GM21619 (cell line): ENCODE measurements around the gene KLHL28.

Experiments
- ATAC-seq: cut with Tn5 transposase; IDR thresholded peaks from one replicate; pipeline ENCODE4 v1.9.1; 2021; ENCODE audit not compliant: unreplicated experiment

Gene KLHL28

GRCh38 chr14:44960646-44961045, 1.1 kb downstream of the KLHL28 start:
- ATAC-seq = no peak

DNA sequence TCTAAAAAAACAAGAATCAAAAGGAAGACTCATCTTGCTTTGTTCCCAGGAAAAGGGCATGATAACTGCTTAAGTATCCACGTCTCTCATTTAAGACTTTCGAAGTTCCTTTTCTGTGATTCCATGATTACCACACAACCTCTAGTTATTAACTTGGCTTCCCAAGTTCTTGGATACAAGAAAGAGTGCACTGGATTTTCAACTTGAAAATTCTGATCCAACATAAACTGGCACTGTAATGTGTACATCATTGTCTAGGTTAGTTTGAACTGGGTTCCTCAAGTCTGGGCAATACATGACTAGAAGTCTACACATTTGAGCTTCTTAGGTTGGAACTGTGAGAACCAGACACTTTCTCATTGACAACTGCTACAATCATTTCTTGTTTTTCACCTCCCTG, 1.6 kb downstream of the KLHL28 start:
- no peak for ATAC-seq

GRCh38 chr14:44959538-44959937, 2.2 kb downstream of the KLHL28 start:
- no peak for ATAC-seq

GRCh38 chr14:44956866-44957265, 4.9 kb downstream of the KLHL28 start:
- no peak for ATAC-seq

GRCh38 chr14:44955528-44955927, 6.2 kb downstream of the KLHL28 start:
- ATAC-seq = no peak

DNA sequence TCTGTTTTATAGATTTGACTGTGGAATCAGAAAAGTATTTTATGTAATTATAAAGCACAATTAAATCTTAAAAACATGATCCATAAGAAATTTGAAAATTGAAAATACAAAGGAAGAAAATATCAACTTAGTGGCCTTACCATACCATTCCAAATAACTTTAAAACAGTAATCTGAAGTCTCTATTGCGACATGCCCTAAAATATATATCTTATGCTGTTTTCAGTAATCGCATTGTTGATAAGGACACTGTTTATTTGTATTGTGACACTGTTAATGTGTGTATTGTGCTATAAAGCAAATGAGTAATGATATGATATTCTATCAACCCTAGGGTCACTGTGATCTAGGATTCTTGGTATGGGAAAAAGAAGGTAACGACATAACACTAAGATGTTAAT, 7.0 kb downstream of the KLHL28 start:
- ATAC-seq = no peak

DNA sequence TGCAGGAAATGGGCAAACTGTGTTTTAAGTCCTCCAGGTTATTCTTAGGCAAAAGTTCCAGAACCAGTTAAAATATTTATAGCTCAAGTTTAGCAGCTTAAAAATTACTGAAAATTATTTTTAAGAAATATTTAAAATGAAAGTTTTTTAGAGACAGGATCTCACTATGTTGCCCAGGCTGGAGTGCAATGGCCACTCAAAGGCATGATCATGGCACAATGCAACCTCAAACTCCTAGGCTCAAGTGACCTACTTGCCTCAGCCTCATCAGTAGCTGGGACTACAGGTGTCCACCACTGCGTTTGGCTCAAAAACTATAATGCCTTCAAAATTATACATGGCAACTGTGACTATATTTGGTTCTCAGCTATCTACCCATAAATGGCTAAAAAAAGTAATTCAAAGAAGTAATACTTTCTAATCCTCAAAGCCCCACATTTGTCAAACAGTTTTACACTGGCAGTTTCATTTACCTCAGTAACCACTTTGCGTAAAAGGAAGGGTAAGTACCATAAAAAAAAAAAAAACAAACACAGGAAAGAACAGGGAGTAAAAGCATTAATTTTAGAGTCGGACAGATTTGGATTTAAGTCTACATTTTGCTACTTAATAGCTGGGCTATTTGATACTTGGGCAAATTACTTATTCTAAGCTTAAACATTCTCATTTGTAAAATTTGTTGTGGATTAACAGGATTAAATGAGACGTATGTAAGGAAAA, 9.2 kb downstream of the KLHL28 start:
- no peak for ATAC-seq

DNA sequence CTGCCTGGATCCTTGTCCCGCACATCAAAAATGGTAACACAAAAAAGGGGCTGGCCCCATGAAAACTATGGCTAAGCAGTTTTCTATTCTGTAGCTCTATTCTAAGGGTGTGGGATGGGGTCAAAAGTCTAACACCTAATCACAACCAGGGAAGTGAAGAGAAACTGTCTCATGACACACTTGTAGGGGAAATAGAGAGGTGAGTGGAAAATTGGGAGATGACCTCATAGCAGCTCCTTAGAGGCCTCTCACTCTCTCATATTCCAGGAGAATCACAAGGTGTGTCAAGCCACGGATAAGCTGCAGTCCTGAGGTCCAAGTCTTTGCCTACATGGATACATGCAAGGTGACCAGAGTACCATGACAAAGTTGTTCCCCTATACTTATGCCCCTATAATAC, 10.7 kb downstream of the KLHL28 start:
- no peak for ATAC-seq

DNA sequence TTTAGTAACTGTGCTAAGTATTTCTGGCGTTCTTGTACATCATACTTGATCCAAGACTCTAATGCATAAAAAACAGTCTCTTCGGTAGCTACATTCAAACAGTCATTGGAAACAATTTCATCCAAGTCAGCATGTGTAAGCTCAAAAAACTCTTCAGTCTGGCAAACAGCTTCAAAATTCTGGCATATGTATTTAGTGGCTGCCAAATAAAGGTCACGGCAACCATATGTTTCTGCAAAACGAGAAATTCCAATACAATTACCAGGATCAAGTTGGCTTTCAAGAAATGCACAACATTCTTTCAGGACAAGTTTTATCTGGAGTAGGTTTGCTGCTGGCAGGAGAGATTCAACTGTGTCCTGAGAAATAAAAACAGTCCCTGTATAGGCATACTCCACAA, 16.5 kb downstream of the KLHL28 start:
- no peak for ATAC-seq

GRCh38 chr14:44944107-44944506, 17.6 kb downstream of the KLHL28 start:
- no peak for ATAC-seq

- ATAC-seq = no peak
Observed at GRCh38 chr14:44942436-44942835, 19.3 kb downstream of the KLHL28 start.

DNA sequence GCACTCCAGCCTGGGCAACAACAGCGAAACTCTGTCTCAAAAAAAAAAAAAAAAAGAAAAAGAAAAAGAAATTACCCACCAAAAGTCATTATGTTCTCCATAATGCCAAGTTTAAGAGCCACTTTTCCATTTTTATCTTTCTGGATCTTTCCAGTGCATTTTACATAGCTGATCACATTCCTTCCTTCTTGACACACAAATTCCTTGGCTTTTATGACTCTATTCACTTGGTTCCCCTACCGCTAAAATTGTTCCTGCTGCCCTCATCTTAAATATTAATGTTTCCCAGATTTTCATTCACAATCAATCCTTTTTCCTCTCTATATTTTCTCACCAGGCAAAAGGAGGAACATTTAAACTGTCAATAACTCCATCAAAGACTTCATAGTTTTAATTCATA, 20.2 kb downstream of the KLHL28 start:
- ATAC-seq = no peak

DNA sequence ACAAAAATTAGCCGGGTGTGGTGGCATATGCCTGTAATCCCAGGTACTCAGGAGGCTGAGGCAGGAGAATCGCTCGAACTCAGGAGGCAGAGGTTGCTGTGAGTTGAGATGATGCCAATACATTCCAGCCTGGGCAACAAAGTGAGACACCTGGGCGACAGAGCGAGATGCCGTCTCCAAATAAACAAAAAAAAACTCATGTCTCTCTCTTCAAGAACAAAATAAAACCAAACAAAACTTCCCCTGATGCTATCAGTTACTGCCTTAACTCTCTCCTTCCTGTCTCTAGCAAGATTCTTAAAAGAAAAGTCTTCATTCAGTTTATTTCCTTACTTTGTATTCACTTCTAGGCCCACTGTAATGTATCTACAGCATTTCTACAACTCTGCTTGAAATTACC, 20.8 kb downstream of the KLHL28 start:
- no peak for ATAC-seq

- ATAC-seq = no peak
Observed at GRCh38 chr14:44940211-44940610, 21.5 kb downstream of the KLHL28 start.

- ATAC-seq = no peak
Observed at GRCh38 chr14:44937547-44937946, 24.2 kb downstream of the KLHL28 start.

- ATAC-seq = no peak
Observed at GRCh38 chr14:44935155-44935554, 26.6 kb downstream of the KLHL28 start.

DNA sequence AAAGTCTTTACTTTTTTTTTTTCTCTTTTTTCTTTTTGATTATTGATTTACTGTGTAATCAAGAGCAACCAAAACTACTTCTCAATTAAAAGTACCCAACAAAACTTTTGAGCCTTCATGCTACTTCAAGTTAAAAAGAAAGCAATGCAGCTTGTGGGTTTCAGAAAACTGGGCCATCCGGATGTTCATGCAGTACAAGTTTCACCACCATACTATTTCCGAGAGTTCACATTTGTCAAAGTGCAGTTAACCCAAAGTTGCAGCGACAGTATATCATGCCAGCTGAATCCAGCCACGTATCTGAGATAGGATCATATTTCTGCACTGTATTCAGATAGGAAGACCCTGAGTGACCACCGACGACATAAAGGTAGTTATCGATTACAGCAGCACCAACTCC, 33.0 kb downstream of the KLHL28 start:
- no peak for ATAC-seq

DNA sequence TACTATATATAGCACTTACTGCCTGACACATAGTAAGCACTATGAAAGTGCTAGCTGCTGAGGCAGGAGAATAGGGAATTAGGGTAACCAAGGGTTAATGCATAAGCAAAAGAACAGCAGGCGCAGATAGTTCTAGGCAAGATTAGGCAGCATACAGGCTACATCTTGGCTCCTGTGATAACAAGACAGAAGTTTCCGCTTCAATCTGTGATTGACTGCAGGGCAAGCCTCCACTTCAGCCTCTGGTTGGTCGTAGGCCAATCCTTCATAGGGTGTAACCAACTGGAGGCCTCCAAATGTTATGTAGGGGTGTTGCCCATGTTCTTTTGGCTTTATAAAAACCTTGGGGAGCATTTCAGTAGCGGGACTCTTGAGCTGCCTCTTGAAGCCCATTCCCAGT, 46.9 kb downstream of the KLHL28 start:
- ATAC-seq = no peak

GRCh38 chr14:44912041-44912869, 49.5 kb downstream of the KLHL28 start:
- no peak for ATAC-seq

DNA sequence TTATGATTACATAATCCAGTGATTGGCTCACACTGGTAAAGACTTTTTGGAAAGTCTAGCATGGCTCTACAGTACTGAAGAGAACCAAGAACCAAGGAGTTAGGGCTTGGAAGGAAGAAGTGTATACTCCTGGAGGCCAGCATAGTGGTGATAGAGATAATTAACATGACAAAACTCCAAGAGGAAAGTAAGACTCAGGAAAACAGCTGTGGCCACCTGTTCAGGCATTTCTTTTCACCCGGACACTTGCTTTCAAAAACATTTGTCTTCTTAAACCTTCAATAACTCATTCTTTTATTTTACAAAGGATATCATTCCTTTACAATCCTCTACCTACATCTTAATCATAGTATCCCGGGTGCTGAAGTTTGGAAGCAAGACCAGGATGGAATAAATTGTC, 50.9 kb downstream of the KLHL28 start:
- no peak for ATAC-seq

- ATAC-seq = no peak
Observed at GRCh38 chr14:44901696-44902095, 60.1 kb downstream of the KLHL28 start.

- ATAC-seq = no peak
Observed at GRCh38 chr14:44898551-44898950, 63.2 kb downstream of the KLHL28 start.

GRCh38 chr14:44897845-44898151, 63.9 kb downstream of the KLHL28 start:
- no peak for ATAC-seq
